Ovary (tissue), 3 donors: Measurements from ENCODE around the gene HS6ST3.

ENCODE experiments used
- EP300 ChIP-seq: sonication (generic); formaldehyde crosslinking; IDR thresholded peaks from one replicate; pipeline ENCODE4 v1.6.1; 2017; ENCODE audit warnings: antibody characterized with exemption
- POLR2A ChIP-seq: fragments of 450-650 bp; IDR thresholded peaks from one replicate; pipeline ENCODE4 v1.6.1; 2017; ENCODE audit warnings: antibody characterized with exemption, mild to moderate bottlenecking, moderate library complexity
- TF ChIP-seq, protein P1 (sequence below), 3 donors: fragments of 450-650 bp in 2 of 3; fragments of 200-600 bp in 1 of 3; IDR thresholded peaks; one replicate each; pipeline versions ENCODE4 v1.5.1 to v1.8.0; 2016 to 2022; ENCODE audit warnings: antibody characterized with exemption in 3 of 3, mild to moderate bottlenecking in 1 of 3
- donor health status: DM: no; HTN: no; CAD: no.

DNA sequence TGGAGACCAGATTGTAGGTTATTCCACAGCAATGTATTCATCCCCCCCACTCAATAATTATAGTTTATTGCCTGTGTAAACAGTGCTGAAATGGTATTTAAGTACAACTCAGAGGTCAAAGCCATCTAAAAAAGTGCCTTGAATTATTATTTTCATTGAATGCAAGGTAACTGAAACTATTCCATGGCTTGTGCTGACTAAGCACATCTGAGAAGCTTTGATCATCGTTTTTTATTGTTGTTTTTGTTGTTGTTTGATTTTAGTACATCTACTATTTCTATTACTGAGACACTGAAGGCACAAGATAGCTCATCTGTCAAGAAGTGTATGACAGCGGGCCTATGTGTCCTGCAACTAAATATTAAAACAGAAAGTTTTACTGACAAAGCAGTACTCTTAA lies 596.4 kb downstream of the HS6ST3 start:
- TF ChIP-seq, protein P1, sequence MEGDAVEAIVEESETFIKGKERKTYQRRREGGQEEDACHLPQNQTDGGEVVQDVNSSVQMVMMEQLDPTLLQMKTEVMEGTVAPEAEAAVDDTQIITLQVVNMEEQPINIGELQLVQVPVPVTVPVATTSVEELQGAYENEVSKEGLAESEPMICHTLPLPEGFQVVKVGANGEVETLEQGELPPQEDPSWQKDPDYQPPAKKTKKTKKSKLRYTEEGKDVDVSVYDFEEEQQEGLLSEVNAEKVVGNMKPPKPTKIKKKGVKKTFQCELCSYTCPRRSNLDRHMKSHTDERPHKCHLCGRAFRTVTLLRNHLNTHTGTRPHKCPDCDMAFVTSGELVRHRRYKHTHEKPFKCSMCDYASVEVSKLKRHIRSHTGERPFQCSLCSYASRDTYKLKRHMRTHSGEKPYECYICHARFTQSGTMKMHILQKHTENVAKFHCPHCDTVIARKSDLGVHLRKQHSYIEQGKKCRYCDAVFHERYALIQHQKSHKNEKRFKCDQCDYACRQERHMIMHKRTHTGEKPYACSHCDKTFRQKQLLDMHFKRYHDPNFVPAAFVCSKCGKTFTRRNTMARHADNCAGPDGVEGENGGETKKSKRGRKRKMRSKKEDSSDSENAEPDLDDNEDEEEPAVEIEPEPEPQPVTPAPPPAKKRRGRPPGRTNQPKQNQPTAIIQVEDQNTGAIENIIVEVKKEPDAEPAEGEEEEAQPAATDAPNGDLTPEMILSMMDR (IDR thresholded peaks at IDR 0.05) = no peak
- TF ChIP-seq POLR2A (no peak), EP300 (no peak)
